GM04503 (cell line): ENCODE data around the gene NHERF1.

ENCODE experiments used
- DNase-seq: peaks from one replicate; pipeline ENCODE4 v3.0.0-alpha.2; 2012; ENCODE audit warnings: low read depth

Gene NHERF1

GRCh38 chr17:74749279-74750038 lies 1.0 kb downstream of the NHERF1 start:
- DNase-seq = no peak

- DNase-seq = no peak
Observed at GRCh38 chr17:74750039-74750326, 1.6 kb downstream of the NHERF1 start.

DNA sequence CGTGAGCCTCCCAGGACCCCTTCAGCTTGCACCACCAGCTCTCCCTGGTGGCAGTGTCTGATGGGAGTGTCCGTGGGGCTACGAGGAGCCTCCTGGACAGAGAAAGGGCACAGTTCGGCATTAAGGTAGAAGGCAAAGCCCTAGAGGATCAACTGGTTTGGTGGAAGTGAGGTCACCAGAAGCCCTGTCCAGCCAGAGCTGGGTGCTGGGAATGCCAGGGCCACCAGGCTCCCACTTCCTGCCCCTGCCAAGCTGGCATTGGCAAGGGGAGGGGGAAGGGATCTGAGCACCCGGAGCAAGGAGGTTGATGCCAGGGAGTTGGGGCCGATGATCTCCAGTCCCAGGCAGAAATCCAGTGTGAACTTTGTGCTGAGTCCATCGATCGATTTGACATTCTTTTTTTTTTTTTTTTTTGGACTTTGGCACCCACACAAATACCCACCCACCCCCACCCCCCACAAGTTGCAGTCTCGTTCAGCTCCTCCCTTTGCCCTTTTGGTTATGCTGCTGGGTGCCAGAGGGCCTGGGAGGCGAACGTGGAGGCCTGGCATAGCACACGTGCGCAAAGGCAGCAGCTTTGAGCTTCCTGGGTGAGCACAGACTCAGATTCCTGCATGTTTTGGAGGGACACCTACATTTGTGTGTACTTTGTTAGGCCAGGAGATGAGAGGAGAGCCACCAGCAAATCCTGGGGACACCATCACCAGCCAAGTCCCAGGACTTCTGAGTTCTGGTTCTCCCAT lies 2.1 kb downstream of the NHERF1 start:
- DNase-seq = no peak

- DNase-seq = no peak
Observed at GRCh38 chr17:74752415-74752814, 4.0 kb downstream of the NHERF1 start.

- no peak for DNase-seq
Observed at GRCh38 chr17:74752822-74753401, 4.5 kb downstream of the NHERF1 start.

- no peak for DNase-seq
Observed at GRCh38 chr17:74754832-74755231, 6.4 kb downstream of the NHERF1 start.

- DNase-seq = no peak
Observed at GRCh38 chr17:74755533-74755932, 7.1 kb downstream of the NHERF1 start.

GRCh38 chr17:74756891-74757290 lies 8.5 kb downstream of the NHERF1 start:
- no peak for DNase-seq

DNA sequence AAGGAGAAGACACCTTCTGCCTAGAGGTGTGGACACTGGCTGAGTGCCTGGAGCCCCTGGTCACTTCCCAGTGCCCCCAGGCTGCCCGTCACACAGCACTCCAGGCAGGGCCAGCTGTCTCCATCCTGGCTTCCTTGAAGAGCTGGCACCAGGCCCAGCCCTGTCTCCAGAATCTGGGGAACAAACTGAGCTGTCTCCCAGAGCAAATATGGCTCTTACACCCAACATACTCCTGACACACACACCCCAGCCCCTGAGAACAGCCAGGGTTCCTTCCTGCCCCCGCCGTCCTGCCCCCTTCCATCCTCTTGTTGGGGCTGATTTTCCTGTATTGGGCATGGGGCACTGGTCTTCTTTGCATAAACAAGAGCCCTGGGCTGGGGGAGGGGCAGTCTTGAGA lies 9.1 kb downstream of the NHERF1 start:
- DNase-seq = no peak

DNA sequence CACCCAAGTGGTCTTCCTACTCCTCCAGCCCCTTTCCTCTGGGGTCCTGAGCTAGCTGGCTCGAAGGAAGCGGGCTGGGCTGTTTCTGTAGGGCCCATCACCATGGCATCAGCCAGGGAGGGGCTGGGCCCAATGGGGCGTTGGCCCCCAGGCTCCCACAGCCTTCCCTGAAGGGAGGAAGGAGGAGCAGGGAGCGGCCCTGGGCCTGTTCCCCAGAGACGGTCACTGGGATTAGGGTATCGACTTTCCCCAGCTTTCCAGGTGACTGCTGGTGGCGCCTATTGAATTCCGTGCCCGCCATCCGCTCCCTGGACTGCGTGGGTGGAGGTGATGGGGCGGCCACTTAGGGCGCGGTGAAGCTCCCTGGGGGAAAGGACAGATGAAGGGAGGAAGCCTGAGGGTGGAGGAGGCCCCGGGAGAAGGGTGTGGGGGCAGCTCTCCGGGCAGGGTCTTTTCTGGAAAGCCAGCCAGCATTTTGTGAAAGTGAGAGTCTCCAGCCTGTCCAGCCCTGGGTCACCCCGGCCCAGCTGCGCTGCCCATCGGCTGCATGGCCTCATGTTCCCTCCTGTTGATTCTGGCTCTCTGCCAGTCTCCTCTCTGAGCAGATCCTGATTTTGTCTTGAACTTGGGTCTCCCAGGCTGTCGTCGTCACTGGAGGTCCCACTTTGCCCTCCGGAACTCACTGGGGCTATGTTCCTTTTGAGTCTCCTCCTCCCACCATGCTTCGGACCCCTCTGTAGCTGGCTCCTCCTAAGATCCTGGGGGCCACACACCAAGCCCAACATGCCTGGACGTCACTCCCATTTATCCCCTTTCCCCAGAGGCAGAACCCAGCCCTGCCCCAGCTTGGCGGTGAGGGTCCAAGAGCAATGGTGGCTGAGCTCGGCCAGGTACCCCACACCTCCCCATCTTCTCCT lies 9.8 kb downstream of the NHERF1 start:
- DNase-seq = no peak

- no peak for DNase-seq
Observed at GRCh38 chr17:74758848-74759168, 10.4 kb downstream of the NHERF1 start.

DNA sequence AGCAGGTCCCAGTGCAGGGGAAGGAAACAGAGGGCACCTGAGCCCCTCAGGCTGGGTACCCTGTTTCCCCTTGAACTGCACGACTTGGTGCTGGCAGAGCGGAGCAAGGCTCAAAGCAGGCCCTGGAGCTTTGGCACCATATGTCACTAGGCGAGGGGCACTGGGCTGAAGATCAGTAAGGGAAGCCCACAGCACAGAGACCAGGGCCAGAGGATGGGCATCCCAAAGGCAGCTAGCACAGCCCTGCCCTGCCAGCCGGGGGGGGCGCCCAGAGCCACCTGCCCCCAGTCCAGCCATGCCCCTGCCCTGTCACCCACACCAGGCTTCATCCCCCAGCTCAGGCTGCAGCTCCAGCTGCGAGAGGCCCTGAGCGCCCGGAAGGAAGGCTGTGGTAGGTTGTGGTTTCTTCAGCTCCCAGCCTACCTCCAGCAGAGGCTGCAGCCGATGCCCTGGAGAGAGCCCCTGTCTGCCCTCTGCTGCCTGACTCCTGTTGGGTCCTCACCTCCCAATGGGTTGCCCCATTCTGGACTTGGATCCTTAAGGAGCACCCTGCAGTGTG lies 10.9 kb downstream of the NHERF1 start:
- no peak for DNase-seq

- DNase-seq = no peak
Observed at GRCh38 chr17:74759941-74760340, 11.5 kb downstream of the NHERF1 start.

DNA sequence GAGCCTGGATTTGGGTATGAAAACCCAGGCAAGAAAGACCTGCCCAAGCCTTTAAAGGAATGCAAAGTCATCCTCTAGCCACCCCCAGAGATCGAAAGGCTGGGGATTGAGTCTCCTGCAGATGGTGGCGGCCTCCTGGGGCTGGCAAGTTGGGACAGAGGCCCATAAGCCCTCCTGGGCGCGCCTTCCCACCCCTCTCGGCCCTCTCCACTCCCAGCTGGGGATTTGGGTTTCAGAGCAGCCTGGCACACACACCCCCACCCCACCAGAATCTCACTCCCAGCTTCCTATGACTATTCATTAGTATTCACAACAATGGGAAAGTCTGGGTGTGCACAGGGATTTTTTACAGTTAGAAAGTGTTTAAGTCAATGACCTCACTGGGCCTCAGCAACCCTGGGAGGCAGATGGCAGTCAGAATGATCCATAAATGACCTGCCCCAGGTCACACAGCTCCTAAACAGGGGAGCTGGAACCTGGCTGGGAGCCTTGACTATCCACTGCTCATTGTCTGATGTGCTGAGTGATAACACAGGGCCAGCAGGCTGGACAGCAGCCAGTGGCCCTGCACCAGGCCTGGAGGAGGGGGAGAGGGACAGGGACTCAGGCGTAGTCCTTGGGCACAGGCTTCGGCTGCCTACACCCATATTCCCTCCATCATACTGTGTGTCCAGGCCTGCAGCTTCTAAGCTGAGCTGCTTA lies 12.1 kb downstream of the NHERF1 start:
- DNase-seq = no peak

DNA sequence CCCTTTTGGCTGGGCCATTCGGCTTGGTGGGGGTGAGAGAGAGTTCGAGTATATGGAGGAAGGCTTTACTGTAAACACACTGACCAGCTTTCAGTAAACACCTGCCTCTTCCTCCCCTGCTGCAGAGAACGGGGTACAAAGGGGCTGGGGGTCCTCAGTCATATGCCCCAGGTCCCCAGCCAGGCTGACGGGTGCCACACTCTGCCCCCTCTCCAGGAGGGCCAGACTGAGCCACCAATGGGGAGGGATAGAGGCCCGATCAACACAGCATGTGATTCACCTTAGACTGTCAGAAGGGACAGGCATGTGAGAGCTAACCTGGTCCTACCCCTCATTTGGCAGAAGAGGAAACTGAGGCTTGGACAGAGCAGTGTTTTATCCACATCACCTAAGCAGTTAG lies 13.0 kb downstream of the NHERF1 start:
- DNase-seq = no peak

- DNase-seq = no peak
Observed at GRCh38 chr17:74761931-74762330, 13.5 kb downstream of the NHERF1 start.

DNA sequence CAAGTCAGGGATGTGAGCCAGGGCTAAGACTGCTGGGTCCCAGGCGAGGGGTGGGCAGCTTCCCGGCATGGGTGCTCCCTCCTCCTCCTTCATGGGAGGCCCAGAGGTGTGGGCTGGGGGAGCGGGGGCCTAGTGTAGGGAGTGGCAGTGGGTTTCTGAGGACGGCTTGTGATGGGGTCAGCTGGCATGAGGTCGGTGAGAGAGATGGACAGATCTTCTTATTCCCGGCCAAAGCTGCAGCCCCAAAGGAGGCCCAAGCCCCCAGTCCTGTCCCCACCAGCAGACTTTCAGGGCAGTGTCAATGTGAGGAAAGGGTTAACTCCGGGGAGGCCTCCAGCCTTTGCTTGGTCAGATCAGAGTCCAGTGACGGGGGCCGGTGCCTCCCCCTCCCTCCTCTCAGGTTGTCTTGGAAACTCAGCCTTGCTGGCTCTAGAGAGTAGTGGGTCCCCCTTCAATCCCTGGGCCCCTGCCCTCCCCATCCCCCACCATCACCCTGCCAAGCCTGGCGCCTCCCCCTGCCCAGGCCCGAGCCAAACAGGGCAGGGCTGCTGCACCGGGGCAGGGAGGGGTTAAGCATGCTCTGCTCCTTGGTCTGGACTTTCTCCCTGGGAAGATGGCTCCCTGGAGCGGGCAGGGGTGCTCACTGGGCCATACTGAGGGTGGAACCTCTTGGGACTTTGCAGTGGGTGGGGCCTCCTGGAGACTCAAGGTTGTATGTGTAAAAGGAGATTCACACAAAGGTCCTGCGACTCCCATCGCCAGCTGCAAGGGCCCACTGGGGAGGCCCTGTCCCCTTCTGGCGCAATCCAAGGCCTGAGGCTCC lies 15.3 kb downstream of the NHERF1 start:
- DNase-seq = no peak

DNA sequence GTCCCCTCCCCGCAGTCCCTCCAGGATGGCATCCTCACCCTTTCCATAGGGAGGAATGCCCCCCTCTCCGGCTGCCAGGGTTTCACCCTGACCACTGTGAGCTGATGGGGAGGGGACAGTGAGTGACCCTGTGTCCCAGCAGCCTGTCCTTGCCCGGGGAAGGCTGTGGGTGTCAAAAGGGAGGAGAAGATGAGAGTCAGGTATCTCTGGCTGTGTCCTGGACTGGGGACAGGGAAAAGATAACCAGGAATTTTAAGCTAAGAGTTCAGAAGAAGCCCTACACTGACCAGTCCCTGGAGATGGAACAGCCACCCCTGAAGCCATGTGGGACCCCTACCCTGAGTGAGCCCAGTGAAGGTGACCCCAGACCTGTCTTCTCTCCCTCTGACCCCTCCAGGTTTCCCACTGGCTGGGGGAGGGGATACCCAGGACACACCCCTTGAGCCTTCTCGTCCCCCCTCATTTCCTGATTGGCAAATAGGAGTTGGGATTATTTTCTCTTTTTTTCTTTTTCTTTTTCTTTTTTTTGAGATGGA lies 16.4 kb downstream of the NHERF1 start:
- DNase-seq = no peak

- no peak for DNase-seq
Observed at GRCh38 chr17:74766413-74766812, 18.0 kb downstream of the NHERF1 start.

GRCh38 chr17:74767111-74767516 lies 18.7 kb downstream of the NHERF1 start:
- DNase-seq = no peak
